GM12878 (cell line): ENCODE measurements around the gene PDCD1LG2. TPM values are rescaled to one million over a fixed set of nuclear protein-coding genes. Genes with fewer than 3 reads are reported as not detected.

Experiments used
- BCL11A ChIP-seq: IDR thresholded peaks from 2 replicates; pipeline ENCODE4 v1.6.1; 2011; ENCODE audit warnings: low read depth, low read length
- FOXK2 ChIP-seq: fragments of 450-650 bp; IDR thresholded peaks from 2 replicates; pipeline ENCODE4 v1.6.1; 2017; ENCODE audit warnings: mild to moderate bottlenecking, moderate library complexity
- IKZF1 ChIP-seq: fragments of 450-650 bp; conservative IDR thresholded peaks from 2 replicates; pipeline ENCODE4 v1.6.1; 2017; ENCODE audit warnings: antibody characterized with exemption, mild to moderate bottlenecking
- IKZF2 ChIP-seq, 2 experiments: fragments of 450-650 bp; IDR thresholded peaks; 2 replicates each; pipeline ENCODE4 v1.6.1; 2017; ENCODE audit warnings: mild to moderate bottlenecking in 2 of 2, moderate library complexity in 2 of 2
- RUNX3 ChIP-seq: IDR thresholded peaks from 2 replicates; pipeline ENCODE4 v1.6.1; 2012; ENCODE audit warnings: low read length, inconsistent platforms
- SPI1 ChIP-seq: IDR thresholded peaks from 2 replicates; pipeline ENCODE4 v1.6.1; 2011; ENCODE audit warnings: low read depth, mild to moderate bottlenecking, low read length, moderate library complexity, borderline replicate concordance; ENCODE audit not compliant: insufficient read depth
- ZNF24 ChIP-seq: fragments of 450-650 bp; IDR thresholded peaks from 2 replicates; pipeline ENCODE4 v1.6.1; 2017; ENCODE audit warnings: antibody characterized with exemption, mild to moderate bottlenecking
- polyA plus RNA-seq, 11 experiments: library from polyadenylated mRNA; depleted of rRNA in 4 of 11; unstranded in 6 of 11; stranded (reverse) in 5 of 11; fragments of >200 nt; fragmentation: Nextera tagmentation in 4 of 11; fragmentation: Illumina TruSeq in 1 of 11; extraction: Ambion mirVana in 4 of 11; extraction: Trizol in 1 of 11; gene quantifications; 1 replicate in 1 of 11; 2 replicates in 10 of 11; pipeline versions ENCODE4 v1.2.1 to v1.2.3, GENCODE V29; 2011 to 2016; ENCODE audit warnings: inconsistent platforms in 2 of 11, missing spikeins in 2 of 11, low read depth in 1 of 11
- total RNA-seq, 4 experiments: library from RNA; depleted of rRNA in 3 of 4; stranded (reverse); fragments of >200 nt in 3 of 4; fragmentation: Illumina TruSeq in 1 of 4; extraction: Trizol in 1 of 4; gene quantifications; 2 replicates each; pipeline versions ENCODE4 v1.2.1 to v1.2.3, GENCODE V29; 2013 to 2021
- TF ChIP-seq, protein P1 (sequence below): fragments of 450-650 bp; IDR thresholded peaks from 2 replicates; pipeline ENCODE4 v1.6.1; 2016; ENCODE audit warnings: mild to moderate bottlenecking, moderate library complexity, borderline replicate concordance
- TF ChIP-seq, protein P2 (sequence below): fragments of 450-650 bp; IDR thresholded peaks from 2 replicates; pipeline ENCODE4 v1.6.1; 2017; ENCODE audit warnings: mild to moderate bottlenecking, low read depth, inconsistent platforms; ENCODE audit not compliant: poor library complexity, severe bottlenecking

PDCD1LG2 gene
- total and polyA plus RNA-seq, 10 of the 15 experiments (the other 5 are each of a cell fraction or from before 2014, with no cell fraction given), result 1.5 to 37.3 (median 3.0) TPM

DNA sequence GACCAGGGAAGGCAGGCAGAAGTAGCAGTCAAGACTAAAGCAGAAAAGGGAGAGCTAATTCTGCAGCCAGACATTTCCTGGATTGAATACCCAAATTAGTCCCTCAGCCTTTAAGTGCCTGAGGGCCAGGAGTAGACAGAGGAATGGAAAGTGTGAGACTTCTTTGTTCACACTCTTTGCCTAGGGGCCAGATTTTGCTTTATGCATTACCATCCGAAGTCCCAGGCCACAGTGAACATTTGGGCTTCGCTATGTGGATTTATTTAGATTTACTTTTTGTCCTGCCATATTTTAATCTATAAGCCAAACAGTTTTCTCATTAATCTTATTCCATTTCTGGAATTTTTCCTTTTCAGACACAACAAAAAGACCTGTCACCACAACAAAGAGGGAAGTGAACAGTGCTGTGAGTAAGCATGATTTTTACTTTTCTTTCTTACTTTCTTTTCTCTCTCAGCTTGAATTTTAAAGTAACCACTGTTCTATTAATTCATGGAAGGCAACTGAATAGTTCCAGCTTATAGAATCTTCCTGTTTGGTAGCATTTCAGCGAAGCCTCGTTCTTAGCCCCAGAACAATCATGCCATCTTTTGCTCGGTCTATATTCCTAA, 52.6 kb downstream of the PDCD1LG2 start (continued):
- TF ChIP-seq SPI1, result peak; percentile 67
- peak; percentile 56; the same call in 1 of the 2 replicates for TF ChIP-seq RUNX3
- no peak for TF ChIP-seq FOXK2
- TF ChIP-seq ZNF24, result 0 out of 2 replicates have a peak, but pooled peaks have one; percentile 24
- TF ChIP-seq IKZF2 (IDR thresholded peaks at IDR 0.05), result peak; percentile 40 to 49; a peak in 2 of 4 replicates
- no peak for TF ChIP-seq BCL11A
- TF ChIP-seq, protein P1, sequence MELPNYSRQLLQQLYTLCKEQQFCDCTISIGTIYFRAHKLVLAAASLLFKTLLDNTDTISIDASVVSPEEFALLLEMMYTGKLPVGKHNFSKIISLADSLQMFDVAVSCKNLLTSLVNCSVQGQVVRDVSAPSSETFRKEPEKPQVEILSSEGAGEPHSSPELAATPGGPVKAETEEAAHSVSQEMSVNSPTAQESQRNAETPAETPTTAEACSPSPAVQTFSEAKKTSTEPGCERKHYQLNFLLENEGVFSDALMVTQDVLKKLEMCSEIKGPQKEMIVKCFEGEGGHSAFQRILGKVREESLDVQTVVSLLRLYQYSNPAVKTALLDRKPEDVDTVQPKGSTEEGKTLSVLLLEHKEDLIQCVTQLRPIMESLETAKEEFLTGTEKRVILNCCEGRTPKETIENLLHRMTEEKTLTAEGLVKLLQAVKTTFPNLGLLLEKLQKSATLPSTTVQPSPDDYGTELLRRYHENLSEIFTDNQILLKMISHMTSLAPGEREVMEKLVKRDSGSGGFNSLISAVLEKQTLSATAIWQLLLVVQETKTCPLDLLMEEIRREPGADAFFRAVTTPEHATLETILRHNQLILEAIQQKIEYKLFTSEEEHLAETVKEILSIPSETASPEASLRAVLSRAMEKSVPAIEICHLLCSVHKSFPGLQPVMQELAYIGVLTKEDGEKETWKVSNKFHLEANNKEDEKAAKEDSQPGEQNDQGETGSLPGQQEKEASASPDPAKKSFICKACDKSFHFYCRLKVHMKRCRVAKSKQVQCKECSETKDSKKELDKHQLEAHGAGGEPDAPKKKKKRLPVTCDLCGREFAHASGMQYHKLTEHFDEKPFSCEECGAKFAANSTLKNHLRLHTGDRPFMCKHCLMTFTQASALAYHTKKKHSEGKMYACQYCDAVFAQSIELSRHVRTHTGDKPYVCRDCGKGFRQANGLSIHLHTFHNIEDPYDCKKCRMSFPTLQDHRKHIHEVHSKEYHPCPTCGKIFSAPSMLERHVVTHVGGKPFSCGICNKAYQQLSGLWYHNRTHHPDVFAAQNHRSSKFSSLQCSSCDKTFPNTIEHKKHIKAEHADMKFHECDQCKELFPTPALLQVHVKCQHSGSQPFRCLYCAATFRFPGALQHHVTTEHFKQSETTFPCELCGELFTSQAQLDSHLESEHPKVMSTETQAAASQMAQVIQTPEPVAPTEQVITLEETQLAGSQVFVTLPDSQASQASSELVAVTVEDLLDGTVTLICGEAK, result no peak; the same call in 1 of the 2 replicates
- TF ChIP-seq, protein P2, sequence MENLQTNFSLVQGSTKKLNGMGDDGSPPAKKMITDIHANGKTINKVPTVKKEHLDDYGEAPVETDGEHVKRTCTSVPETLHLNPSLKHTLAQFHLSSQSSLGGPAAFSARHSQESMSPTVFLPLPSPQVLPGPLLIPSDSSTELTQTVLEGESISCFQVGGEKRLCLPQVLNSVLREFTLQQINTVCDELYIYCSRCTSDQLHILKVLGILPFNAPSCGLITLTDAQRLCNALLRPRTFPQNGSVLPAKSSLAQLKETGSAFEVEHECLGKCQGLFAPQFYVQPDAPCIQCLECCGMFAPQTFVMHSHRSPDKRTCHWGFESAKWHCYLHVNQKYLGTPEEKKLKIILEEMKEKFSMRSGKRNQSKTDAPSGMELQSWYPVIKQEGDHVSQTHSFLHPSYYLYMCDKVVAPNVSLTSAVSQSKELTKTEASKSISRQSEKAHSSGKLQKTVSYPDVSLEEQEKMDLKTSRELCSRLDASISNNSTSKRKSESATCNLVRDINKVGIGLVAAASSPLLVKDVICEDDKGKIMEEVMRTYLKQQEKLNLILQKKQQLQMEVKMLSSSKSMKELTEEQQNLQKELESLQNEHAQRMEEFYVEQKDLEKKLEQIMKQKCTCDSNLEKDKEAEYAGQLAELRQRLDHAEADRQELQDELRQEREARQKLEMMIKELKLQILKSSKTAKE, result peak; percentile 90
- 0 out of 2 replicates have a peak, but pooled peaks have one; percentile 20 for TF ChIP-seq IKZF1
